DND-41 (cell line): ENCODE data around the gene KRT4.

Experiments
- ATAC-seq: fragments of 200-7000 bp; cut with Tn5 transposase; 3 replicates; pipeline ENCODE4 v1.9.1; 2021; ENCODE audit warnings: low read depth; ENCODE audit not compliant: insufficient read depth
- DNase-seq: peaks from one replicate; pipeline ENCODE4 v3.0.0-alpha.2; 2020
- H2AFZ ChIP-seq: 2 replicates; pipeline ENCODE4 v1.6.0; 2012; ENCODE audit warnings: low read depth, low read length
- H3K27ac ChIP-seq: 2 replicates; pipeline ENCODE4 v1.5.1; 2012; ENCODE audit warnings: low read length, inconsistent platforms
- H3K27me3 ChIP-seq: fragments of 200-600 bp; sonication (generic); 2 replicates; pipeline ENCODE4 v1.6.0; 2012; ENCODE audit warnings: low read length, mild to moderate bottlenecking, inconsistent platforms; ENCODE audit not compliant: insufficient read depth, poor library complexity
- H3K36me3 ChIP-seq: 2 replicates; pipeline ENCODE4 v1.5.1; 2012; ENCODE audit warnings: low read length, inconsistent platforms; ENCODE audit not compliant: insufficient read depth
- H3K4me1 ChIP-seq: 2 replicates; pipeline ENCODE4 v1.5.1; 2012; ENCODE audit warnings: mild to moderate bottlenecking, low read length; ENCODE audit not compliant: insufficient read depth
- H3K4me2 ChIP-seq: 2 replicates; pipeline ENCODE4 v1.6.0; 2012; ENCODE audit warnings: mild to moderate bottlenecking, moderate library complexity, low read length, inconsistent platforms; ENCODE audit not compliant: insufficient read depth
- H3K4me3 ChIP-seq, 2 experiments: fragments of 200-600 bp in 1 of 2; shearing (Covaris generic) in 1 of 2; 2 replicates each; pipeline ENCODE4 v1.5.1; 2012 to 2016; ENCODE audit warnings: inconsistent platforms in 2 of 2, low read length in 2 of 2, mild to moderate bottlenecking in 2 of 2, low read depth in 1 of 2, moderate library complexity in 1 of 2
- H3K79me2 ChIP-seq: 2 replicates; pipeline ENCODE4 v1.6.0; 2012; ENCODE audit warnings: low read length, inconsistent platforms; ENCODE audit not compliant: insufficient read depth
- H3K9ac ChIP-seq: 2 replicates; pipeline ENCODE4 v1.6.0; 2012; ENCODE audit warnings: low read depth, mild to moderate bottlenecking, inconsistent platforms, low read length, moderate library complexity
- H3K9me3 ChIP-seq: 2 replicates; pipeline ENCODE4 v1.5.1; 2012; ENCODE audit warnings: low read length, moderate library complexity, mild to moderate bottlenecking, inconsistent platforms; ENCODE audit not compliant: insufficient read depth, severe bottlenecking
- H4K20me1 ChIP-seq: 2 replicates; pipeline ENCODE4 v1.6.0; 2012; ENCODE audit warnings: low read length; ENCODE audit not compliant: insufficient read depth
- EZH2 ChIP-seq: IDR thresholded peaks from 3 replicates; pipeline ENCODE4 v1.6.1; 2012; ENCODE audit warnings: borderline replicate concordance, low read depth, mild to moderate bottlenecking, moderate library complexity, low read length, inconsistent platforms; ENCODE audit not compliant: severe bottlenecking
- TF ChIP-seq, protein P1 (sequence below): IDR thresholded peaks from 2 replicates; pipeline ENCODE4 v1.5.1; 2012; ENCODE audit warnings: borderline replicate concordance, low read length, moderate library complexity, mild to moderate bottlenecking; ENCODE audit not compliant: poor library complexity, severe bottlenecking; ENCODE audit errors: extremely low read depth

Gene KRT4

DNA sequence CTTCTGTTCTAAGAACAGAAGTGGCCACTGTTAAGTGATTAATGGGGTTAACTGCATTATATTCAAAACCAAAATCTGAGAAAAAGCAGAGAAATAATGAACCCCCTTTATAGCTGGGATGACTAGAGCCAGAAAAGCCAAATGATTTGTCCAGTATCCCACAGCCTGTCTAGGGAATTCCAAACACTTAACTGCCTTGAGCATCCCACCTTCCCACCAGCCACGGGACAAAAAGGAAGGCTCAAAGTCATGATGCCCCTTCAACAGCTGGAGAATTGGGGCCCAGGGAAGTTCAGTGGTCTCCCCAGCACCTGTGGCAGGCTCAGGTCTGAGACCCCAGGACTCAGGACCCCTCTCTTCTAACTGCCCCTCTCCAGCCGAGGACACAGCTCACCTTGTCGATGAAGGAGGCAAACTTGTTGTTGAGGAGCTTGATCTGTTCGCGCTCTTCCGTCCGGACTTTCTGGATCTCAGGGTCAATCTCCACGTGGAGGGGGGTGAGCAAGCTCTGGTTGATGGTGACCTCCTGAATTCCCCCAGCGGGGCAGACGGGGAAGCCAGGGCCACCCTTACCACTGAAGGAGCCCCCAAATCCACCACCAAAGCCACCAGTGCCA, 605 bp downstream of the KRT4 start:
- H3K9me3 ChIP-seq = no peaks in the 10 kb centered on the region
- H3K9ac ChIP-seq = no peak overlapping the region
- H3K4me1 ChIP-seq = no peaks in the 10 kb centered on the region
- no peak overlapping the region for H2AFZ ChIP-seq
- H3K79me2 ChIP-seq = no peaks in the 10 kb centered on the region
- ATAC-seq = no peak
- no peaks in the 10 kb centered on the region for H3K36me3 ChIP-seq
- H3K27ac ChIP-seq = no peak overlapping the region
- H3K4me2 ChIP-seq = no peak overlapping the region
- H3K4me3 ChIP-seq = no peak overlapping the region
- peaks cover 9% of the 10 kb centered on the region for H3K27me3 ChIP-seq
- no peak for DNase-seq
- no peak for TF ChIP-seq EZH2
- H4K20me1 ChIP-seq = 0 out of 2 replicates have a peak, but pooled peaks cover 3% of the 10 kb centered on the region

DNA sequence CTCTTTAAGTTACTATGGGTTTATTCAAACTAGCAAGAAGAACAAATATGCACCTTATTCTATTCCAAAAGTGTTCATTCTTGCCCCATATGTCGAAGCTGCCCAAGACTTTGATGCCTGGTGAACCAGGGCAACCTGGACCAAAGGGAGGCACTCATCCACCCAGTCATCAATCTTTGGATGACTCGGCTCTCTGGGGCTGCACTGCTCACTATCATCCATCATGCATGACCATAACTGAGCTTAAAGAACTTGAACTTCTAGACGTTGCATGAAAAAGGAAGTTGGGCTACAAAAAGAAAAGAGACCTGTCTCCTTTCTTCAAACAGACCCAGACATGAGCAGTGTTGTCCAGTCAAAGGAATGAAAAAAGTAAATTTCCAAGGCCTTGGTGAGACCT, 1.2 kb downstream of the KRT4 start:
- no peak for DNase-seq
- Histone ChIP-seq H3K27ac (no peak overlapping the region), H3K9me3 (no peaks in the 10 kb centered on the region), H3K4me2 (no peak overlapping the region), H3K79me2 (no peaks in the 10 kb centered on the region), H3K4me3 (no peak overlapping the region), H3K4me1 (no peaks in the 10 kb centered on the region), H3K36me3 (no peaks in the 10 kb centered on the region), H3K9ac (no peak overlapping the region), H3K27me3 (peaks cover 7% of the 10 kb centered on the region), H4K20me1 (0 out of 2 replicates have a peak, but pooled peaks cover 3% of the 10 kb centered on the region), H2AFZ (no peak overlapping the region)
- no peak for ATAC-seq
- TF ChIP-seq EZH2 = no peak
- TF ChIP-seq, protein P1, sequence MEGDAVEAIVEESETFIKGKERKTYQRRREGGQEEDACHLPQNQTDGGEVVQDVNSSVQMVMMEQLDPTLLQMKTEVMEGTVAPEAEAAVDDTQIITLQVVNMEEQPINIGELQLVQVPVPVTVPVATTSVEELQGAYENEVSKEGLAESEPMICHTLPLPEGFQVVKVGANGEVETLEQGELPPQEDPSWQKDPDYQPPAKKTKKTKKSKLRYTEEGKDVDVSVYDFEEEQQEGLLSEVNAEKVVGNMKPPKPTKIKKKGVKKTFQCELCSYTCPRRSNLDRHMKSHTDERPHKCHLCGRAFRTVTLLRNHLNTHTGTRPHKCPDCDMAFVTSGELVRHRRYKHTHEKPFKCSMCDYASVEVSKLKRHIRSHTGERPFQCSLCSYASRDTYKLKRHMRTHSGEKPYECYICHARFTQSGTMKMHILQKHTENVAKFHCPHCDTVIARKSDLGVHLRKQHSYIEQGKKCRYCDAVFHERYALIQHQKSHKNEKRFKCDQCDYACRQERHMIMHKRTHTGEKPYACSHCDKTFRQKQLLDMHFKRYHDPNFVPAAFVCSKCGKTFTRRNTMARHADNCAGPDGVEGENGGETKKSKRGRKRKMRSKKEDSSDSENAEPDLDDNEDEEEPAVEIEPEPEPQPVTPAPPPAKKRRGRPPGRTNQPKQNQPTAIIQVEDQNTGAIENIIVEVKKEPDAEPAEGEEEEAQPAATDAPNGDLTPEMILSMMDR = no peak

DNA sequence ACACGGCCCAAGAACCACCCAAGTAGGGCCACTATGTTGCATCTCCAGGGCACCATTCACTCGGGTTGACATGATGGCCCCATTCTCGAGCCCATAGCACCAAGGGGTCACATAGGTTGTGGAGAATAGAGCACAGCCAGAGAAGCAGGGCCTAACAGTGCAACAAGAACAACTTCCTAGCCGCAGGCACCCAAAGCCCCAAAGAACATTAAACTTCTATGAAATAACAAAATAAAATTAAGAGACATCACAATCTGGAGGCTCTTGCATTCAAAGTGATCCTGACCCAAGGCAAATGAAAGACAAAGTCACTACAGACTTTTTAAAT, 1.9 kb downstream of the KRT4 start:
- no peak overlapping the region for H3K4me3 ChIP-seq
- no peaks in the 10 kb centered on the region for H3K4me1 ChIP-seq
- no peak for TF ChIP-seq EZH2
- TF ChIP-seq, protein P1 = no peak
- ATAC-seq (no peak), DNase-seq (no peak)
- no peak overlapping the region for H3K9ac ChIP-seq
- H3K79me2 ChIP-seq = no peaks in the 10 kb centered on the region
- H2AFZ ChIP-seq = no peak overlapping the region
- no peaks in the 10 kb centered on the region for H3K9me3 ChIP-seq
- peaks cover 2% of the 10 kb centered on the region for H3K27me3 ChIP-seq
- H3K4me2 ChIP-seq = no peak overlapping the region
- H4K20me1 ChIP-seq = 0 out of 2 replicates have a peak, but pooled peaks cover 3% of the 10 kb centered on the region
- no peaks in the 10 kb centered on the region for H3K36me3 ChIP-seq
- no peak overlapping the region for H3K27ac ChIP-seq

DNA sequence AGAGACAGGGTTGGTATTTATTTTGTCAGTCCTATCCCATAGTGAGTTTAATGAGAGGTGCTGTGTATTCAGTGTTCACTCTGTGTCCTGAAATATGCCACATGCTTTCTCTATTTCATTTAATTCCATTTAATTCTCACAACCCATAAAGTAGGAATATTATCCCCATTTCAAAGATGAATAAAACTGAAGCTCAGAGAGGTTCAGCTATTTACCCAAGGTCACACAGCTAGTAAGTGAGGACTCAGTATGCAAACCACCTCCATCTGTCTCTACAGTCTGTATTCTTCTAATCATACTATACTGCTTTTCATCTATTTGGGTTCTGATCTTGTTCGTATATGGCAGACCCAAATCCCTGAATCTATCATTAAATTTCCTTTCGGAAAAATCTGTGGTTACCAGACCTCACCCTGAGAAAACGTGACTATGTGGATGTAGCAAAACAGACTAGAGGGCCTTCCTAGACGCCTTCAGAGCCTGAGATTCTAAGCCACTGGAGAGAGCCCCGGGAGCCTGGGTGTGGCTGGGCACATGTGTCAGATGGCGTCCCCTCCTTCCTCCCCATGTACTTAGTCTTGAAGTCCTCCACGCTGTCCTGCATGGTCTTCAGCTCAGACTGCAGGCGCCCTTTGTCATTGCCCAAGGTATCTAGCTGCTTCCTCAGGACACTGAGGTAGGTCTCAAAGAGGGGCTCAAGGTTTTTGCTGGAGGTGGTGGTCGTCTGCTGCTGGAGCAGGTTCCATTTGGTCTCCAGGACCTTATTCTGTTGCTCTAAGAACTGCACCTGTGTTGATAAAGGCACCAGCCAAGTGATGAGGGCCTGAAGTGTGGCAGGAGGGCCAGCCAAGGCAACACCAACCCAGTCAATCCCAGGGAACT, 2.5 kb downstream of the KRT4 start:
- Histone ChIP-seq H3K4me2 (no peak overlapping the region), H3K27me3 (peaks cover 2% of the 10 kb centered on the region)
- TF ChIP-seq EZH2 = no peak
- TF ChIP-seq, protein P1 = no peak

More for the DNA sequence above, 2.5 kb downstream of the KRT4 start:
- Histone ChIP-seq H3K4me3 (no peak overlapping the region), H3K4me1 (no peaks in the 10 kb centered on the region), H3K79me2 (no peaks in the 10 kb centered on the region), H3K36me3 (no peaks in the 10 kb centered on the region), H2AFZ (no peak overlapping the region), H4K20me1 (0 out of 2 replicates have a peak, but pooled peaks cover 3% of the 10 kb centered on the region), H3K9me3 (no peaks in the 10 kb centered on the region), H3K27ac (no peak overlapping the region), H3K9ac (no peak overlapping the region)
- no peak for ATAC-seq
- DNase-seq = no peak
